ENCODE measurements around the gene FOXS1.

Gene FOXS1

GRCh38 chr20:31797364-31797763, 48.0 kb downstream of the FOXS1 start:
- no peak for DNase-seq (ENCODE audit: low read depth, low spot score)

Data from astrocyte of the hippocampus (primary cell).